Aorta (tissue), 5 donors: ENCODE data around the gene MGLL. TPM values are rescaled to one million over a fixed set of nuclear protein-coding genes. Genes with fewer than 3 reads are reported as not detected.

Experiments used
- ATAC-seq: fragments of 200-7000 bp; cut with Tn5 transposase; one replicate; pipeline ENCODE4 v1.9.1; 2022; ENCODE audit warnings: moderate library complexity; ENCODE audit not compliant: low FRiP score
- DNase-seq, 2 donors: peaks; one replicate each; pipeline ENCODE4 v3.0.0-alpha.2; 2020
- H3K27ac ChIP-seq, 2 donors: one replicate each; pipeline ENCODE4 v1.5.1; 2013; ENCODE audit warnings: low read length in 2 of 2, mild to moderate bottlenecking in 2 of 2, moderate library complexity in 2 of 2, control low read depth in 1 of 2, inconsistent platforms in 1 of 2, low read depth in 1 of 2
- H3K27me3 ChIP-seq, 2 donors: one replicate each; pipeline ENCODE4 v1.6.1; 2013; ENCODE audit warnings: control low read depth in 1 of 2, low read length in 1 of 2, mild to moderate bottlenecking in 1 of 2, moderate library complexity in 1 of 2; ENCODE audit not compliant: insufficient read depth in 2 of 2, control insufficient read depth in 1 of 2
- H3K36me3 ChIP-seq, 2 donors: one replicate each; pipeline ENCODE4 v1.6.1; 2013; ENCODE audit warnings: control low read depth in 1 of 2, low read length in 1 of 2, mild to moderate bottlenecking in 1 of 2; ENCODE audit not compliant: insufficient read depth in 2 of 2, control insufficient read depth in 1 of 2
- H3K4me1 ChIP-seq, 2 donors: one replicate each; pipeline ENCODE4 v1.6.1; 2013; ENCODE audit warnings: low read length in 2 of 2, control low read depth in 1 of 2, mild to moderate bottlenecking in 1 of 2, moderate library complexity in 1 of 2; ENCODE audit not compliant: insufficient read depth in 2 of 2, control insufficient read depth in 1 of 2
- H3K4me3 ChIP-seq, 2 donors: one replicate each; pipeline ENCODE4 v1.5.1; 2013; ENCODE audit warnings: low read length in 2 of 2, control low read depth in 1 of 2, mild to moderate bottlenecking in 1 of 2
- H3K9me3 ChIP-seq: one replicate; pipeline ENCODE4 v1.6.1; 2013; ENCODE audit warnings: mild to moderate bottlenecking, low read length; ENCODE audit not compliant: control insufficient read depth
- WGBS, 2 donors: extraction: QIAGEN DNeasy Blood & Tissue Kit; methylation state at CpG; one replicate each; pipeline ENCODE4 v1.1.7; 2013; 5-methylcytosine and 5-hydroxymethylcytosine counted together
- intact Hi-C, 2 donors: fragments of 100-400 bp; cut with DNase I; formaldehyde crosslinking; loops; one replicate each; pipeline versions ENCODE4 v1.14.2 to v1.15.0; 2022
- long read RNA-seq, 2 donors: library from polyadenylated mRNA; unstranded; transcript quantifications; one replicate each; pipeline ENCODE4 v2.0.0, GENCODE V29; 2020 to 2021
- polyA plus RNA-seq, 2 donors: library from polyadenylated mRNA; stranded (reverse); fragments of 200-250 nt; gene quantifications; one replicate each; pipeline ENCODE4 v1.2.3, GENCODE V29; 2013
- total RNA-seq, 2 donors: library from RNA; stranded (reverse); fragmentation: NEBNext Ultra II Directional; extraction: Animal tissue kit (Norgen Biotek cat#: 25700); gene quantifications; one replicate each; pipeline ENCODE4 v1.2.1, GENCODE V29; 2021
- donor health status: healthy with polysubstance abuse.
- donor health status: Bipolar disorder and iron deficiency.
- donor health status: DM: no; HTN: no; CAD: no.
- donor health status: DM: no; HTN: no; CAD: no.
- donor health status: DM: yes; HTN: yes; CAD: no.

MGLL gene
- total RNA-seq (10 to 100 TPM; 72.6 to 85.3 TPM), polyA plus RNA-seq (10 to 100 TPM; 18.3 to 28.7 TPM)
- long read RNA-seq, donor 1, full-length matches to known transcripts: 238 of 375 reads
- long read RNA-seq, donor 1, partial matches to known transcripts: 15 of 375 reads
- long read RNA-seq, donor 1, other reads (novel, unspliced or antisense): 122 of 375 reads
- long read RNA-seq, donor 2, full-length matches to known transcripts: 53 of 141 reads
- long read RNA-seq, donor 2, partial matches to known transcripts: 8 of 141 reads
- long read RNA-seq, donor 2, other reads (novel, unspliced or antisense): 80 of 141 reads

DNA sequence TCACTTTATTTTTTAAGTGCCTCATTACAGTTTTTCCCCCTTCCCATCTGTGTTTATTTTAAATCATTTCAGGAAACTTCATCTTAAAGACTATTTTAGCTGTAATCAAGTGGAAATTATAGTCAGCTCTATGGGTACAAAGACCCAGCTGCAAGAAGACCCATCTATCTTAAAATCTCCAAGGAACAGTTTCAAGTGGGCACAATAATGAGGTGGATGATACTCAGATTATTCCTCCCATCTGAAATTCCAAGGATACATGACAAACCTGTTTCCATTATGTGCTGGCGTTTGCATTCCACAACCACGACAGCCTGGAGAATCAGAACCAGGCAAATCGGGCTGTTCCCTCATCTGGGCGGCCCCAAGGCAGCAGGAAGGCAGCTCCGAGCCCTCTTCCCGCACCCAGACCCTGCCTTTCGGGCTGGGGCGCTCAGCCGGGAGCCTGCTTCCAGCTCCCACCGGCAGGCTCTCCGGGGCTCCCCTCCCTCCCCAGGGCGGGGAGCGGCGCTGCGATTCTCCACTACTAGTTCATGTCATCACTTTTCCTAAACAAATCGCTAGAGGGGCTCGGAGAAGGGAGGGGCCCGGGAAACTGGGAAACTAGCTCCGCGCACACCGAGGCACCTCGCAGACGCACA, at the start of gene MGLL:
TSS of gene MGLL (minus strand) at position 475 of the 641 bp plus-strand sequence. CDS start at position 278, 197 bp downstream.
- Histone ChIP-seq H3K9me3 (no peaks in the 10 kb centered on the region), H3K4me3 (peak within 1 kb of the TSS; percentile 74 to 89), H3K4me1 (peaks cover 0 to 3% of the 10 kb centered on the region in 2 donors), H3K27ac (peak within 1 kb of the TSS; percentile 48 to 62), H3K36me3 (no peaks in the 10 kb centered on the region), H3K27me3 (no peaks in the 10 kb centered on the region)
- ATAC-seq: peak; percentile 64
- intact Hi-C loops: loop anchor here (2.0 to 10.0 kb wide), 6 partner anchors 55 to 167 kb away; no protein-coding TSS in a partner anchor
- peak; percentile 62 to 83 for DNase-seq
- WGBS, 2 donors: 0 to 1% methylated on average over 21 to 23 of the region's 23 CpGs

DNA sequence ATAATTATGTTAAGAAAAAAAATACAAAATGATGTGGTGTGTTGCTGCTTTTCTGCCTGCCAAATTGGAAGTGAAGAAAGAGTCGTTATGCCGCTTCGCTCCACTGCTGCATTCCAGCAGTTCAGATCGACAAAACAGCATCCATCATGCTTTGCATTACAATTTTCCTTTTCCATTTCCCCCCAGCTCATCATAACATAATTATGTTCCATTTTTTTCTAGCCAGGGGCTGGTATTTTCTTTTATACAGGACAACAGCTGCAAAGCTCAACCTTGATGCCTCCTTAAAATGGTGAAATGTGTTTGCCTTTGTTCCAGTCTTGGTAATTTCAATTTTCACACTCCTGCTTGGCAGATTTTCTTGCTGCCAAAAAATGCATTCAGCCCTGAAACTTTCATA, 47.8 kb upstream of the MGLL start:
- WGBS, 2 donors: 57 to 67% methylated on average over 4 of the region's 4 CpGs
- Histone ChIP-seq H3K4me1 (no peaks in the 10 kb centered on the region), H3K27me3 (peaks cover 0 to 2% of the 10 kb centered on the region in 2 donors), H3K27ac (no peak overlapping the region), H3K36me3 (no peaks in the 10 kb centered on the region), H3K9me3 (no peaks in the 10 kb centered on the region), H3K4me3 (no peak overlapping the region)
- intact Hi-C loops: no loop called here
- no peak for DNase-seq
- ATAC-seq: no peak

DNA sequence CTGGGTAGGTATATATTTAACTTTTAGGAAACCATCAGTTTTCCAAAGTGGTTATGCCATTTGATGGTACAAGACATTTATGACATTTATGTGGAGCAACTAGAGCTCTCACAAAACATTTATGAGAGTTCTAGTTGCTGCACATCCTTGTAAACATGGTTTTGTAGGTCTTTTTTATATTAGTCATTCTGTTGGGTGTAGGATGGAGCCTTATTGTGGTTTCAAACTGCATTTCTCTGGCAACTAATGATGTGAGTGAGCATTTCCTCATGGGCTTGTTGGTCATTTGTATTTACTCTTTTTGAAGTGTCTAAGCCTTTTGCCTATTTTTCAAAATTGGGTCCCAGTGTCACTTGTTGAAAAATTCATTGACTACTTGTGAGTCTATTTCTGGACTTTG, 45.7 kb upstream of the MGLL start:
- ATAC-seq (no peak), DNase-seq (no peak)
- intact Hi-C loops: no loop called here
- Histone ChIP-seq H3K36me3 (no peaks in the 10 kb centered on the region), H3K27ac (no peak overlapping the region), H3K27me3 (peaks cover 0 to 2% of the 10 kb centered on the region in 2 donors), H3K4me3 (no peak overlapping the region), H3K9me3 (no peaks in the 10 kb centered on the region), H3K4me1 (no peaks in the 10 kb centered on the region)

DNA sequence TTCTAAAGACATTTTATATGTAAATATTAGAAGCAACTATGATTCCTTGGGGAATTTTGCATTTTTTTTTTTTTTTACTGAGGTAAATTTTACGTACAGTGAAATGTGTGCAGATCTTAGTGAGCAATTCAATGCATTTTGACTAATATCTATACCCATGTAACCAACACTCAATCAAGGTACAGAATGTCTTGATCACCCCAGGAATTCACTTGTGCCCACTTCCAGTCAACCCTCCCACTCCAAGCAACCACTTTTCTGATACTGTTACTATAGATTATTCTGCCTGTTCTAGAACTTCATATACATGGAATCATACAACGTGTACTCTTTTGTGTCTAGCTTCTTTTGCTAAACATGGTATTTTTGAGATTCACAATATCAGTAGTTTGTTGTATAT, 45.1 kb upstream of the MGLL start:
- 82 to 91% methylated on average over 2 of the region's 2 CpGs for WGBS, 2 donors
- no peak for DNase-seq
- Histone ChIP-seq H3K4me1 (no peaks in the 10 kb centered on the region), H3K27me3 (peaks cover 0 to 2% of the 10 kb centered on the region in 2 donors), H3K4me3 (no peak overlapping the region), H3K27ac (no peak overlapping the region), H3K36me3 (no peaks in the 10 kb centered on the region), H3K9me3 (no peaks in the 10 kb centered on the region)
- intact Hi-C loops: no loop called here
- ATAC-seq: no peak

DNA sequence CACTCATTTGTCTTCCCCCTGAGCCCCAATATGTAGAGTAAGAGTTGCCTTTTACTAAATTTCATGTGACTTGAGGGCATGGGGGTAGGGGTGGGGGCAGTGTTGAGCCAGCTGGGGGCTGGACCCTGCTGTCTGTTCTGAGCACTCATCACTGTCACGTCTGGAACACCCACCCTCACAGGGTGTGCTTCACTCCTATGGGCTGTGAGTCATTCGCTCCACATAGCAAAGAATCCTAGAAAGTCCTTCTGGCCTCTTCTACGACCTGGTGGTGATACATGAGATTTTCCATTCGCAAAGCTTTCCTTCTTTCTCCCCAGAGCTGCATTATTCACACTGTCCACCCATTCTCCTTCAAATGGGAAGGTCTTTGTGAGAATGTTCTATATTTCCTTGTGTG, 43.6 kb upstream of the MGLL start:
- Histone ChIP-seq H3K4me1 (no peaks in the 10 kb centered on the region), H3K36me3 (no peaks in the 10 kb centered on the region), H3K4me3 (no peak overlapping the region), H3K27ac (no peak overlapping the region), H3K27me3 (peaks cover 0 to 2% of the 10 kb centered on the region in 2 donors), H3K9me3 (no peaks in the 10 kb centered on the region)
- ATAC-seq: no peak
- 73 to 81% methylated on average over 4 of the region's 4 CpGs for WGBS, 2 donors
- intact Hi-C loops: no loop called here
- no peak for DNase-seq

DNA sequence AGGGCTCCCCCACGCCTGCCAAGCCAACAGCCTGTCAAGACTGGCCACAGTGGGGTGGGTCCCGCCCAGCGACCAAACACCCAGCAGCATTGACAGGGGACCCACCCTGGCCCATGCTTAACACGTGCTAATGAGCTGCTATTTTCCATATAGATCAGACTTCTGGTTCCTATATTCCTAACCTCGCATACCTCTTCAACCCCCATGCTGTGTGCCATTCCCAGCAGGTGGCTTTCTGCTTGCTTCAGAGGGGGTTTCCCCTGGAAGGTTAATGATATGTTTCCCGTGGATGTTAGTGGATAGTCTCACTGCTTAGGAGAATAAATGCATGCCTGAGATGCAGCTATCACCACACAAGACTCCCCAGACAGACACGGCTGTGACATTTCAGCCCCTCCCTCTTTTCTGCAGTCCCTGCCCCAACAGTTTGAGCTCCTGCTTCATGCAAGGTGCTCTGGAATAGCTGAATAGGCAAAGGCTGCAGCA, 37.9 kb upstream of the MGLL start:
- Histone ChIP-seq H3K4me3 (no peak overlapping the region), H3K36me3 (no peaks in the 10 kb centered on the region), H3K27ac (no peak overlapping the region), H3K27me3 (no peaks in the 10 kb centered on the region), H3K4me1 (no peaks in the 10 kb centered on the region), H3K9me3 (no peaks in the 10 kb centered on the region)
- DNase-seq (no peak), ATAC-seq (no peak)
- 54 to 62% methylated on average over 7 of the region's 7 CpGs for WGBS, 2 donors
- intact Hi-C loops: no loop called here

DNA sequence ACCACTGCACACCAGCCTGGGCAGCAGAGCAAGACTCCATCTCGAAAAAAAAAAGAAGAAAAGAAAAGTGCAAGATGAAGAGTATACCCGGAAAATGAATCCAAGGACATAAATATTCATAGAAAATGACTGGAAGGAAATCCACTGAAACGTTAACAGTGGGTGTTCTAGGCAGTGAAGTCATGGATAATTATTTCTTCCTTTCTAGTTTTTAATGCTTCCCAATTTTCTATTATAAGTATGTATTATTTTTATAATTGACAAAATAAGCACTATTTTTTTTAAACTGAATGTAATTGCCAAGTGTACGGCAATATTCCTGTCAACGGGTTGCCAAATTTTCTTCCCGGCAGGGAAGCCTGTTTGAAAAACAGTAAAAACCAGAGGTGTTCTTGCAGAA, 37.4 kb upstream of the MGLL start:
- WGBS, 2 donors: 62 to 72% methylated on average over 6 of the region's 6 CpGs
- no peaks in the 10 kb centered on the region for H3K36me3 ChIP-seq
- H3K27me3 ChIP-seq: no peaks in the 10 kb centered on the region
- no peak overlapping the region for H3K27ac ChIP-seq
- ATAC-seq: no peak
- H3K4me3 ChIP-seq: no peak overlapping the region
- no peak for DNase-seq
- no peaks in the 10 kb centered on the region for H3K9me3 ChIP-seq
- intact Hi-C loops: no loop called here
- no peaks in the 10 kb centered on the region for H3K4me1 ChIP-seq

DNA sequence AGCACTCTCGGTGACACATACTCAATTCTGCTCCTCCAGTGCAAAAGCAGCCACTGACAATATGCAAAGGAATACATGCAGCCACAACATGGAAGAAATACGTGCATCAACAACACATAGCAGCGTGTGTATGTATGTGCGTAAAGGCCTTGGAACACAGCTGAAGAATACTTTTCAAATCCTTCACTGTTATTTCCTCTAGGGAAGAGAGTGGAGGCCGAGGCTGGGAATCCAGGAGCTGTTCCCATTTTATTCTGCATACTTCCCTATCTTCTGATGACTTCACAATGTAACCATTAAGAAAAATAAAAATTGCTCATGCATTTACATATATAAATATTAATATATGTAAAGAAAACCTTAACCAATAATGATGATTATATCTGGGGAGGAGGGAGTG, 36.6 kb upstream of the MGLL start:
- H3K36me3 ChIP-seq: no peaks in the 10 kb centered on the region
- no peak overlapping the region for H3K27ac ChIP-seq
- DNase-seq (no peak), ATAC-seq (no peak)
- no peaks in the 10 kb centered on the region for H3K9me3 ChIP-seq
- no peaks in the 10 kb centered on the region for H3K4me1 ChIP-seq
- no peaks in the 10 kb centered on the region for H3K27me3 ChIP-seq
- intact Hi-C loops: no loop called here
- H3K4me3 ChIP-seq: no peak overlapping the region
- 75 to 82% methylated on average over 5 of the region's 5 CpGs for WGBS, 2 donors

DNA sequence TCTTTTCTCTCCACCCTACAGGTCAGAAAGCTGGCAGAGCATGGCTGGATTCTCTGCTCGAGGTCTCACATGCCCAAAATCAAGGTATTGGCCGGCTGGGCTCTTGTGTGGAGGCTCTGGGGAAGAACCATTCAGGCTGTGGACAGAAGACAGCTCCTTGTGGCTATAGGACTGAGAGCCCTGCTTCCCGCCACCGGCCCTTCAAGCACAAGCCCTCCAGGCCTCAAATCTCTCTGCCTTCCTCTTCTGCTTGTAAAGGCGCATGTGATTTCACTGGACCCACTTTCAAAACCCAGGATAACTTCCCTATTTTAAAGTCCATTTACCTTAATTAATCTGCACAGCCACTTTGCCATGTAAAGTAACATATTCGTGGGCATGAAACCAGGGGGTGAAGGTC, 36.2 kb upstream of the MGLL start:
- no peaks in the 10 kb centered on the region for H3K36me3 ChIP-seq
- H3K27me3 ChIP-seq: no peaks in the 10 kb centered on the region
- no peaks in the 10 kb centered on the region for H3K9me3 ChIP-seq
- DNase-seq (no peak), ATAC-seq (no peak)
- 91 to 94% methylated on average over 6 of the region's 6 CpGs for WGBS, 2 donors
- H3K4me1 ChIP-seq: no peaks in the 10 kb centered on the region
- no peak overlapping the region for H3K4me3 ChIP-seq
- intact Hi-C loops: no loop called here
- H3K27ac ChIP-seq: no peak overlapping the region
